PC-3 (cell line): ENCODE results near the gene CMBL.

Source experiments
- CTCF ChIP-seq: fragments of 300-600 bp; sonication (generic); conservative IDR thresholded peaks from 2 replicates; pipeline ENCODE4 v1.5.1; 2017; ENCODE audit warnings: antibody characterized with exemption, low read depth, mild to moderate bottlenecking, low read length
- EZH2 ChIP-seq: fragments of 300-600 bp; sonication (generic); IDR thresholded peaks from one replicate; pipeline ENCODE4 v1.6.1; 2017; ENCODE audit warnings: antibody characterized with exemption, mild to moderate bottlenecking, low read length; ENCODE audit not compliant: unreplicated experiment
- EZH2phosphoT487 ChIP-seq: fragments of 300-600 bp; sonication (generic); IDR thresholded peaks from 2 replicates; pipeline ENCODE4 v1.6.1; 2018; ENCODE audit warnings: mild to moderate bottlenecking, antibody characterized with exemption, low read length, borderline replicate concordance

- TF ChIP-seq CTCF, result no peak
- TF ChIP-seq EZH2phosphoT487, result no peak
- no peak for TF ChIP-seq EZH2
These were observed 27.6 kb downstream of the CMBL start for GRCh38 chr5:10279925-10280720.
